Cardiac muscle cell (in vitro differentiated cells and primary cell): ENCODE measurements around the gene CHST12. TPM values are rescaled to one million over a fixed set of nuclear protein-coding genes. Genes with fewer than 3 reads are reported as not detected.

Source experiments
- DNase-seq, 2 donors: peaks; one replicate each; pipeline versions ENCODE4 v3.0.0 to v3.0.0-alpha.2; 2010 to 2017; ENCODE audit warnings: low read depth in 1 of 2, low spot score in 1 of 2
- H3K27ac ChIP-seq: fragments of 200-600 bp; sonication (generic); 2 replicates; pipeline ENCODE4 v1.5.1; 2016
- H3K27me3 ChIP-seq: fragments of 200-600 bp; sonication (generic); 2 replicates; pipeline ENCODE4 v1.6.0; 2016; ENCODE audit warnings: control low read depth
- H3K36me3 ChIP-seq: fragments of 200-600 bp; sonication (generic); 2 replicates; pipeline ENCODE4 v1.5.1; 2016; ENCODE audit warnings: control low read depth
- H3K4me1 ChIP-seq: fragments of 200-600 bp; sonication (generic); 2 replicates; pipeline ENCODE4 v1.8.1; 2017; ENCODE audit warnings: low read depth, mild to moderate bottlenecking, mixed run types
- H3K4me3 ChIP-seq: fragments of 200-600 bp; sonication (generic); 2 replicates; pipeline ENCODE4 v1.5.1; 2016; ENCODE audit warnings: mild to moderate bottlenecking
- H3K9me3 ChIP-seq: fragments of 200-600 bp; sonication (generic); 2 replicates; pipeline ENCODE4 v1.5.1; 2017; ENCODE audit warnings: low read depth, mild to moderate bottlenecking, control low read depth
- CTCF ChIP-seq: IDR thresholded peaks from 2 replicates; pipeline ENCODE4 v1.5.1; 2012; ENCODE audit warnings: low read depth, mild to moderate bottlenecking, low read length
- polyA plus RNA-seq: library from polyadenylated mRNA; unstranded; fragments of >200 nt; fragmentation: Nextera tagmentation; extraction: Ambion mirVana; gene quantifications from 2 replicates; pipeline ENCODE4 v1.2.1, GENCODE V29; 2016
- total RNA-seq: library from RNA; depleted of rRNA; stranded (reverse); fragments of >200 nt; gene quantifications from 2 replicates; pipeline ENCODE4 v1.2.3, GENCODE V29; 2016

The CHST12 gene
- total and polyA plus RNA-seq, 2 experiments from 2014 or later = 25.6 to 26.8 TPM

- Histone ChIP-seq H3K4me3 (no peak overlapping the region), H3K27ac (no peak overlapping the region), H3K4me1 (no peaks in the 10 kb centered on the region), H3K36me3 (no peaks in the 10 kb centered on the region), H3K9me3 (no peaks in the 10 kb centered on the region), H3K27me3 (no peaks in the 10 kb centered on the region)
- DNase-seq = no peak
- no peak for TF ChIP-seq CTCF
Observed at GRCh38 chr7:2488681-2489080, 85.3 kb downstream of the CHST12 start.

GRCh38 chr7:2490181-2490651 is 86.8 kb downstream of the CHST12 start:
- H3K4me3 ChIP-seq = no peak overlapping the region
- no peaks in the 10 kb centered on the region for H3K9me3 ChIP-seq
- no peaks in the 10 kb centered on the region for H3K36me3 ChIP-seq
- no peak for TF ChIP-seq CTCF
- no peak for DNase-seq
- H3K4me1 ChIP-seq = peaks cover 3% of the 10 kb centered on the region
- H3K27me3 ChIP-seq = no peaks in the 10 kb centered on the region
- no peak overlapping the region for H3K27ac ChIP-seq

- DNase-seq = no peak
- H3K27me3 ChIP-seq = no peaks in the 10 kb centered on the region
- H3K4me3 ChIP-seq = no peak overlapping the region
- no peak for TF ChIP-seq CTCF
- no peak overlapping the region for H3K27ac ChIP-seq
- H3K9me3 ChIP-seq = no peaks in the 10 kb centered on the region
- H3K36me3 ChIP-seq = no peaks in the 10 kb centered on the region
- H3K4me1 ChIP-seq = peaks cover 5% of the 10 kb centered on the region
Observed at GRCh38 chr7:2492038-2492437, 88.6 kb downstream of the CHST12 start.

- Histone ChIP-seq H3K27me3 (no peaks in the 10 kb centered on the region), H3K27ac (no peak overlapping the region), H3K9me3 (no peaks in the 10 kb centered on the region), H3K4me1 (peaks cover 5% of the 10 kb centered on the region), H3K36me3 (no peaks in the 10 kb centered on the region), H3K4me3 (no peak overlapping the region)
- no peak for DNase-seq
- no peak for TF ChIP-seq CTCF
Observed at GRCh38 chr7:2493205-2494164, 90.1 kb downstream of the CHST12 start.

- Histone ChIP-seq H3K27me3 (no peaks in the 10 kb centered on the region), H3K4me1 (peaks cover 5% of the 10 kb centered on the region), H3K4me3 (no peak overlapping the region), H3K9me3 (no peaks in the 10 kb centered on the region), H3K27ac (no peak overlapping the region), H3K36me3 (no peaks in the 10 kb centered on the region)
- DNase-seq = no peak
- no peak for TF ChIP-seq CTCF
Observed at GRCh38 chr7:2494191-2495130, 91.0 kb downstream of the CHST12 start.
